GM12875 (cell line): ENCODE data around the gene SORCS3.

Experiments used
- H3K4me3 ChIP-seq: one replicate; pipeline ENCODE4 v1.5.1; 2011; ENCODE audit warnings: low read depth, low read length, control low read depth
- CTCF ChIP-seq: IDR thresholded peaks from 2 replicates; pipeline ENCODE4 v1.5.1; 2011; ENCODE audit warnings: low read depth, mild to moderate bottlenecking, control low read depth, inconsistent platforms, low read length, moderate library complexity, borderline replicate concordance; ENCODE audit not compliant: insufficient read depth

Gene SORCS3

DNA sequence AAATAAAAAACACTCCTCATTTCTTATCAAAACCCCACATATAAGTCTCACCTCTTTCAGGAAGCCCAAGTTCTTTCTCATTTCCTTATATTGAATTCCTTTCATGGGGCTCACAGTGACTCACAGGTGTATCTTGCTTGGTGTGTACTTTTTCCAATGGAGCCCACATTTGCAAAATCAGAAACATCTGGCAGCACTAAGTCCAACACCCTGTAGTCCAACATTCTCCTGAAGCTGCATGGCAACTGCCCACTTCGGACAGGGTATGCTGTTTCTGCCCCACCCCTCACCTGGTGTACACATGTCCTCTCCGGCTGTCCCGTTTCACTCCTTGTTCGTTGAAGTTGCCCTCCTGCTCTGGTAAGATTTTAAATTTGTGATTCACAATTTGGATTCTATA is 544.1 kb downstream of the SORCS3 start:
- no peak overlapping the region for H3K4me3 ChIP-seq
- no peak for TF ChIP-seq CTCF

GRCh38 chr10:105187243-105187642 is 546.2 kb downstream of the SORCS3 start:
- no peak for TF ChIP-seq CTCF
- H3K4me3 ChIP-seq: no peak overlapping the region

DNA sequence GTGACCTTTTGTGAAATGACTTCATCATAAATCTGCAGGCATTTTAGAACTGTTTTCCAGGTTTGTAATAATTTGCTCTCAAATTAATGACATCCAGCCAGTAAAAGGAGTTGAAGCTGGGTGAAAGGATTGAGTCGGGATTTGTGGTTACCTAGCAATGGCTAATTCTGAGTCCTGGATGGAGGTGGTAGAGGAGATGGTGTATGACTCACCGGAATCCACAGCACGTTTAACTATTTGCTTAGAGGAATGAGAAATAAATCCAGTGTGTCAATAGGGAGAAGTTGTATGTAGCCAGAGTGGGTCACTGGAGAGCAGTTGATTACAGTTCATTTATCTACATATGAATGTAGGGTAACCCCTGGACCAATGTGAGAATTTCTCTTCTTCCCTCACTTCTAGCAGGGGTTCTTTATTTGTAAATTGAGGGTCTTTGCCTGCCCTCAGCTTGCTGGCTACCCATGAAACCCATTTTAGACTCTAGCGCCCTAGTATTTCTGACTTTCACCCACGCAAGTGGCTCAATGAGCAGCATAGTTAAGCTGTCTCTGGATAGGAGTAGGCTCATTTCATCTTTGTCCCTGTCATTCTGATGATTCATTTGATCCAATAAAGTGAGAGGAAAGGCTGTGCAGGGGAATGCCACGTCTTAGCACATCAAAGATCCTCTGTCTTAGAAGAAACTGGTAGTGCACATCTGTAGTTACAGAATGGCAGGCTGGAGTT is 547.8 kb downstream of the SORCS3 start:
- TF ChIP-seq CTCF: no peak
- no peak overlapping the region for H3K4me3 ChIP-seq

- TF ChIP-seq CTCF: no peak
Observed at GRCh38 chr10:105189463-105189800, 548.3 kb downstream of the SORCS3 start.

DNA sequence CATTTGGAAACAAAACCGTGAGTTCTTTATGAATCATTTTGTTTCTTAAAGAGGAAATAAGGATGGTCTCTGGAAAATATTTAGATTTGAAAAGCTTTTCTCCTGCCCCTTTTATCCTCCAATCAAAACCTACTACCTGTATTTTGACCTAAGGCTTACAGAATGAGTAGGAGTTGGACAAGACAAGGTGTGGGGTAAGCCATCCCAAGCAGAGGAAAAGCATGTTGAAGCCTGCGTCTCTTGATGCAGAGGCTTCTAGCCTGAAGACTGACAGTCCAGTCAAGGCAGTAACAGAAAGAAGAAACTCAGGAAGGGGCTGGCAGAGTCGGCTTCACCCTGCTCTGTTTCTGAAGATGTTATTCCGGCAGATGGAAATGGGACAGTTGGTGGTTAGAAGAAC is 551.1 kb downstream of the SORCS3 start:
- no peak overlapping the region for H3K4me3 ChIP-seq
- no peak for TF ChIP-seq CTCF

More at GRCh38 chr10:105189463-105189800, 548.3 kb downstream of the SORCS3 start:
- no peak overlapping the region for H3K4me3 ChIP-seq

GRCh38 chr10:105192861-105193260 is 551.8 kb downstream of the SORCS3 start:
- TF ChIP-seq CTCF: no peak
- no peak overlapping the region for H3K4me3 ChIP-seq

- TF ChIP-seq CTCF: no peak
- H3K4me3 ChIP-seq: no peak overlapping the region
Observed at GRCh38 chr10:105195831-105196230, 554.7 kb downstream of the SORCS3 start.
